Measurements from ENCODE around the gene CCT4. TPM values are rescaled to one million over a fixed set of nuclear protein-coding genes. Genes with fewer than 3 reads are reported as not detected.
"Not testable (repeated sequence)": the region's sequence is repeated elsewhere in the genome, so short reads cannot be mapped to it uniquely, and the experiment has no call there.

CCT4 gene, protein sequence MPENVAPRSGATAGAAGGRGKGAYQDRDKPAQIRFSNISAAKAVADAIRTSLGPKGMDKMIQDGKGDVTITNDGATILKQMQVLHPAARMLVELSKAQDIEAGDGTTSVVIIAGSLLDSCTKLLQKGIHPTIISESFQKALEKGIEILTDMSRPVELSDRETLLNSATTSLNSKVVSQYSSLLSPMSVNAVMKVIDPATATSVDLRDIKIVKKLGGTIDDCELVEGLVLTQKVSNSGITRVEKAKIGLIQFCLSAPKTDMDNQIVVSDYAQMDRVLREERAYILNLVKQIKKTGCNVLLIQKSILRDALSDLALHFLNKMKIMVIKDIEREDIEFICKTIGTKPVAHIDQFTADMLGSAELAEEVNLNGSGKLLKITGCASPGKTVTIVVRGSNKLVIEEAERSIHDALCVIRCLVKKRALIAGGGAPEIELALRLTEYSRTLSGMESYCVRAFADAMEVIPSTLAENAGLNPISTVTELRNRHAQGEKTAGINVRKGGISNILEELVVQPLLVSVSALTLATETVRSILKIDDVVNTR
- total RNA-seq = 114 TPM

DNA sequence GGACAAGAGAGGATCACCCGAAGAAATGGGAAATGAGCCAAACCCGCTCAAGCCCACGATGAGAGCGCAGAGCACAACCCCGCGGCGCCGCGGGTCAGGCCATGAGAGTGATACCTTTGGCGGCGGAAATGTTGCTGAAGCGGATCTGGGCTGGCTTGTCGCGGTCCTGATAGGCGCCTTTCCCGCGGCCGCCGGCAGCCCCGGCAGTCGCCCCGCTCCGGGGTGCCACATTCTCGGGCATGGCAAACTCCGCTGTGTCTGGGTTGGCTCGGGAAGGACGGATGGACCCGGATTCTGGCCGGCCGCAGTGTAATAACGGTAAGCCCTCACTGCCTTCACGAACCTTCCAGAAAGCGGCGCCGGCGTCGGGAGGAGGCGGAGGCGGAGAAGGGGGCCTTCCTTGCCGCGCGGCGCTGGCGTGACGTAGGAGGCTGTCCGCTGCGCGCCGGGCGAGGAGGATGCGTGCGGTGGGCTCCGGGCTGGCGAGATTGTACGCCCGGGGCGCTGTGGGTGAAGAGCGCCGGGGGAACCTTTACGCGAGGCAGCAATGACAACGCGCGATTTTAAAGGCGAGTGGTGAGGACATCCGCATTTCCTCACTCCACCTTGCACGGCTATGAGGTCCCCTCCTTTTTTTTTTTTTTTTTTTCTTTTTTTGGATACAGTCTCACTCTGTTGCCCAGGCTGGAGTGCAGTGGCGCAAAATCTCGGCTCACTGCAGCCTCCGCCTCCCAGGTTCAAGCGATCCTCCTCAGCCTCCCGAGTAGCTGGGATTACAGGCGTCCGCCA is at the start of gene CCT4:
CCT4 (minus strand) TSS at position 390 of the 789 bp plus-strand sequence; CDS start at position 241, 149 bp downstream.
- peak; percentile 91 for DNase-seq (ENCODE audit: low spot score)

DNA sequence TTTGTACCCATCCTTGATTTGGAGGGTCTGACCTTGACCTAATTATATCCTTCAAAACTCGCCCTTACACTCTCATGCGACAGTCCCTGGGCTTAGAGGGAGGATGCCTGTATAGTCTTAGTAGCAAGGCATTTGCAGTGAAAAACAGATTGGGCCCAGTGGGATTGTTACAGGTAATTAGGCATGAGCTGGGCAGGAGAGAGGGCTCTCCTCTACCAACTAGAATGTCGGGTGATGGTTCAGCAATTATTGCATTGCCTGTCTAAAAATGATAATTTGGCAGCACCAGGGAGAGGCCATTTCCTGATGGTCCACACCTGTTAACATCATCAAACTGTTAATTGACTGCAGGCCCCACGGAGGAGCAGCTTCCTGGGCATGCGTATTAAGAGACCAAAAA is 49.4 kb upstream of the CCT4 start:
- DNase-seq (ENCODE audit: low spot score) = no peak

DNA sequence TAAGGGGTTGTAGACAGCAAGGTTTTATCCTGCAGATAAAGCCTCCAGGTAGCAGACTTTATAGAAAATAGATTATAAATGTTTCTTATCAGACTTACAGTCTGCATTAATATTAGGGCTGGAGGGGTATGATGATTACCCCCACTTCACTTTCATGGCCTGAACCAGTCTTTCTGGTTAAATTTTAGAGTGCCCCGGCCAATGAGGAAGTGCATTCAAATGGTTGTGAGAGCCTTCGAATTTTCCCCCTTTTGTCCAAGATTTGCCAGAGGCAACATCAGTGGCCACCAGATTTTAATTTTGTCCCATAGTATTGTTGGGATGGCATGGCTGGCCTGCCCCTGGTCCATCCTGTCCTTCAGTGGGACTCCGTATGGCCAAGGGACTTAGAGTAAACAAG is 48.6 kb upstream of the CCT4 start:
- DNase-seq (ENCODE audit: low spot score) = no peak

DNA sequence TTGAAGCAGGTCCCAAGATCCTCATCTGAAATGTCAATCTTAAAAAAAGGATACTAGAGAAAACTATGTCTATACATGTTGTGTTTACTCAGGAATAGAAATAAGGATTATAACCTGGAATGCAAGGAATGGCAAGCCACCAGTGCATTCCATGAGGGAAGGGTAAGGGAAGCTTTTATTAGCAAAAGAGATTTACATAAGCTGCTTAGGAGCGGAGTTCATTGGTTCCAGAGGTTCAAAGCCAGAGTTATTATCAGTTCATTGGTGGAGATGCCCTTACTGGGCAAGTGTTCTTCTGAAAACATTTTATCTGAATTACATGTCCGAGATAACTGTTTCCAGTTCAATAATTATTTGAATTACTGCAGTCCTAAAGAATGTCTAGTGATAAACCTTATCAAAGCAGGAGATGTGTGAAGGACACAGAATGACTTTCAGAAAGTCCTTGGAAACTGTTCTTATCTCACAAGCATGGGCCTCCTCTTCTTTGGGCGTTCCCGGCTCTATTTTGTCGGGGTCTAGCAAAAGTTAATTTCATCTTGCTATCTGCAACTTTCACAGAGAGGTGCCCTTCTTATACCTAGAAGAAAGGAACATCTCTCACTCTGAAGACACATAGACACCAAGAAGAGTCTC is 40.5 kb upstream of the CCT4 start:
- no peak for DNase-seq (ENCODE audit: low spot score)

DNA sequence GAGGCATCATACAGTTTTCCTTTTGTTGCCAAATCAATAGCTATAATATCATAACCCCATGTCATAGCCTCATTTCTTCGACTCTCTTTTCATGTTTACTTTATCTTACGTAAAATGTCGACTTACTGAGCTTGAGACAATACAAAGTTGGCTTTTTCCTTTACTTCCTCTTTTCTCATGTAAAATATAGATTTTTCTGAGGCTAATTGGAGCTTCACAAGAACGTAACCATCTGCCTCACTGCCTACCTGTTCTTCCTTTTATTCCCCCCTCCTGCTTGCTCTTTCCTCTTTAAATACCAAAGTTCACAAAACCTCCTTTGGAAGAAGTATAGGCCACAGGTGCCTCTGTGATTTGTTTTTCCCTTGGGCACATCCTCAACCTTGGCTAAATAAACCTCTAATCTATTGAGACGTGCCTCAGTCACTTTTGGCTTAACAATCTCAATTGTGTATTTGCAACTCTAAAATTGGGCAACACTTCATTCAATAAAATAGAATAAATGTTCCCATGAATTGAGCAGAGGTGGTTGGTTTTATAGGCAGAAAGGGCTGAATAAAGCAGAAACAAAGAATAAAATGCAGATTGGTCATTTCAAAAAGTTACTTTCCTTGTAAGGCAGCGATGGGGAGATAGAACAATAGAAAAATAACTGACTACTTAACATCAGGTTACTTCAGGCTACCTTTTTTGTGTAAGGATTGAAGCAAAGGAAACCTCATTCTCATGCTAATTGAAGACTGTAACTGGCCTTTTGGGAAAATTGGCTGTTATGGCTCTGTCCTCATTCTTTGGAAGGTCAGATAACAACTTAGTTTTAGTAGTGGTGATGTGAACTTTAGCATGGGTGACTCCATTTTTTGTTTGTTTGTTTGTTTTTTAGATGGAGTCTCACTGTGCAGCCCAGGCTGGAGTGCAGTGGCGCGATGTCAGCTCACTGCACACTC is 38.3 kb upstream of the CCT4 start:
- DNase-seq (ENCODE audit: low spot score) = no peak

DNA sequence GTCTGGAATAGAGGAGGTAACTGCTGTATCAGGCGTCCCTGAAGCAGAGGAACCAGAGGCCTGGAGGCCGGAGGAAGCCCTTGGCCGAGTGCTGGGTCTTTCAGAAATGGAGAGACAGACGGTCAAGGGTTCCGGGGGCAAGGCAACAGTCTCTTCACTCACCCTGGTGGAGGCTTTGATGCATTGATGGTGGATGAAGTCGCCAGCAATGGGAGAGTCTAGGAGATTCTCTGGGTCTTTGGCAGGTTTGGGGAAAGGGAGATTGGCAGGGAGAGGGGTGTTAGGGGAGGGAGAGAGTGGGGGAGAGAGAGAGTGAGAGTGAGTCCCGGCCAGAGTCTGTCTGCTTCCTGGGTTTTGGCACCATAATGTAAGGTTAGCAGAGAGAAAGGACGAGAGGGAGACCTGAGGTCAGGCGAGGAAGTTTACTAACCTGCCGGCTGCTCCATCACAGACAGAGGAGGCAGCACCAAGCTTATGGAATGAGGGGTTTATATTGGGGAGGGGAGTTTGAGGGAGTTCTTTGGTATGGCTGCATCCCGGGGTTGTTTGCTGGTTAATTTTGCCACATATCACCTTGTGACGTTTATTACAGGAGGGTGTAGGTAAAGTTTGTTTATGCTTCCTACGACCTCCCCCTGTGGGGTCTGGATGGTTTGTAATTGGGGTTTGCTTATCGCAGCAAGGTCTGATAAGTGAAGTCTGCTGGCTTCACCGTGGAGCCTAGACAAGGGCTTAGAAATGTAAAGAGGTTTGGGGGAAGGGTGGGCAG is 36.6 kb upstream of the CCT4 start:
- no peak for DNase-seq (ENCODE audit: low spot score)

DNA sequence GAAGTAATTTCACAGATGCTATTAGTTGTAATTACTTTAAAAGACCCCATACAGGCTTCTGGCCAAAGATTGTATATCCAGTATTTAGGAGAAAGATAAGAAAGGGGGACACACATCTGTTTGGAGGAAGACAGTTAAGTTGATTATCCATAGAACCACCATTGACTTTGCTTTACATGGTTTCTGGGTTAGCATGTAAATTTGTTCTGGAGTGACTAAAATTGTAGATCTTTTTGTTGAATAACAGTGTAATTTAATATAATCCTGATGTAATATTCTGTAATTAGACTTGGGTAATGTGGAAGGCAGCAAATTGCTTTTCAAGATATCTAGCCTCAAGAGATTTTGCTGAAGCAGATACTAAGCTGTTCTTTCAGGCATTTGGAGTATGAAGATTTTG is 34.3 kb upstream of the CCT4 start:
- no peak for DNase-seq (ENCODE audit: low spot score)

DNA sequence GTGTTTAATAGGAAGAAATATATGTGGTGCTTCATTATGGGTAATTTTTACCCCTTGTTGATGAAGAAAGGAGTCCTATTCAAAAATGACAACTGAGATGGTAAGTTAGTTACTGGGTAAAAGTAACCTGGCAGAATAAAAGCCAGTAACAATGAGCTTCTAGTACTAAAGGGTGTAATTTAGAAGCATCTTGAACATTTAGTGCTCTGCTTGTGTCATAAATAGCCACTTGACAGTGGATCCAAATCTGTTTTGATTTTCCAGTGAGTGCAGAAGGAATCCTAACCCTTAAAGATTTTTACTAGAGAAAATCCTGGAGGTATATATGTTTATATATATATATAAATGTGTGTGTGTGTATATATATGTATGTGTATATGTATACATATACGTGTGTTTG is 32.1 kb upstream of the CCT4 start:
- DNase-seq (ENCODE audit: low spot score) = no peak

DNA sequence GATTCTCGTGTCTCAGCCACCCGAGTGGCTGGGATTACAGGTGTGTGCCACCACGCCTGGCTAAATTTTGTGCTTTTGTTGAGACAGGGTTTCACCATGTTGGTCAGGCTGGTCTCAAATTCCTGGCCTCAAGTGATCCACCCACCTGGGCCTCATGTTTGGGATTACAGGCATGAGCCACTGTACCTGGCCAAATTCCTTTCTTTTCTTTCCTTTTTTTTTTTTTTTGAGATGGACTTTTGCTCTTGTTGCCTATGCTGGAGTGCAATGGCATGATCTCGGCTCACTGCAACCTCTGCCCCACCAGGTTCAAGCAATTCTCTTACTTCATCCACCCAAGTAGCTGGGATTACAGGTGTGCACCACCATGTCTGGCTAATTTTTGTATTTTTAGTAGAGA is 26.3 kb upstream of the CCT4 start:
- not testable (repeated sequence) for DNase-seq (ENCODE audit: low spot score)

DNA sequence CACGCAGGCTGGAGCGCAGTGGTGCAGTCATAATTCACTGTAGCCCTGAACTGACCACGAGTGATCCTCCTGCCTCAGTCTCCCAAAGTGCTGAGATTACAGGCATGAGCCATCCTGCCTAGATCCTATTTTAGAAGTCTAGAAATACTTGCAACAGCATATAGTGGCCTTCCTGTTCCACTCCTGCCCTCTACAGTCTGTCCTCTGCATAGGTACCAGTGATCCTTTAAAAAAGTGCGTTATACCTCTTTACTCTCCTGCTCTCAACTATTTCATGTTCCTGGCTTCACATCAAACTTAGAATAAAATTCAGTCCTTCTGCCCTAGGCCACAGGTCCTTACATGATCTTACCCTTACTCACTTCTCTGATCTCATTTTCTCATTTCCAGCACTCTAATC is 23.1 kb upstream of the CCT4 start:
- DNase-seq (ENCODE audit: low spot score) = no peak

DNA sequence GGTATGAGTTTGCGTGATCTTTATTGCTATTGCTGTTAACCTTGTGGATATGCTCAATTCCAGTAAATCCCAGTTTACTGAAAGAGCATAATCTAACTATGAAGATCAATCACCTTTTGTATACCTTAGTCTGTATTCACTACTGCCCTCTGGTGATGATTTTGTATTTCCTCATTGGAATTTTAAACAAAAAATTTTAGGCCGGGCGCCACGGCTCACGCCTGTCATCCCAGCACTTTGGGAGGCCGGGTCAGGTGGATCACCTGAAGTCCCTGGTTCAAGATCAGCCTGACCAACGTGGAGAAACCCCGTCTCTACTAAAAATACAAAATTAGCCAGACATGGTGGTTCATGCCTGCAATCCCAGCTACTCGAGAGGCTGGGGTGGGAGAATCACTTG is 22.1 kb upstream of the CCT4 start:
- DNase-seq (ENCODE audit: low spot score) = no peak

DNA sequence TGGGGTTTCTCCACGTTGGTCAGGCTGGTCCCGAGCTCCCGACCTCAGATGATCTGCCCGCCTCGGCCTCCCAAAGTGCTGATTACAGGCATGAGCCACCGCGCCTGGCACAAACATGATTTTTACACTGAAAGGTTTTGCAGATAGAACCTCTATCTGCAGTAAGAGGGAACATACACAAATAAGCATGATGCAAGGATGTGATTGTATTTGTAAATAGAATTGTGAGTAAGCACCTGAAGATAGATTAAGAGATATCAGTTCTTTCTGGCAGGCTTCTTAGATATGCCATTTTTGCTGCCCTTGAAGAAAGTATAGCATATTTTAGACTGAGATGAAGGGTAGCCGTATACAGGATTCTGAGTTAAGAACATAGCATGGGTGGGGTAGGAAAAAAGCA is 20.7 kb upstream of the CCT4 start:
- no peak for DNase-seq (ENCODE audit: low spot score)

DNA sequence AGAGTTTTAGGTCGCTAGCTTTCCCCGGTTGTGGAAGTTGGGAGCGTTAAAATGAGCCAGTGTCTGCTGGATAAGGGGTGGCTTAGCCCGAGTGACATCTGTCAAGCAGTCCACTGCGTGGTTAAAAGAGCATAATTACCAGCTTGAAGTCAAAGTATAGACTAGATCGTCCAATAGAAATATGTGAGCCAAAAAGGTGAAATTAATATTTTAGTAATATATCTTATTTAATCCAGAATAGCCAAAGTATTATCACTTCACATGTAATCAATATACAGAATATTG is 17.7 kb upstream of the CCT4 start:
- no peak for DNase-seq (ENCODE audit: low spot score)

DNA sequence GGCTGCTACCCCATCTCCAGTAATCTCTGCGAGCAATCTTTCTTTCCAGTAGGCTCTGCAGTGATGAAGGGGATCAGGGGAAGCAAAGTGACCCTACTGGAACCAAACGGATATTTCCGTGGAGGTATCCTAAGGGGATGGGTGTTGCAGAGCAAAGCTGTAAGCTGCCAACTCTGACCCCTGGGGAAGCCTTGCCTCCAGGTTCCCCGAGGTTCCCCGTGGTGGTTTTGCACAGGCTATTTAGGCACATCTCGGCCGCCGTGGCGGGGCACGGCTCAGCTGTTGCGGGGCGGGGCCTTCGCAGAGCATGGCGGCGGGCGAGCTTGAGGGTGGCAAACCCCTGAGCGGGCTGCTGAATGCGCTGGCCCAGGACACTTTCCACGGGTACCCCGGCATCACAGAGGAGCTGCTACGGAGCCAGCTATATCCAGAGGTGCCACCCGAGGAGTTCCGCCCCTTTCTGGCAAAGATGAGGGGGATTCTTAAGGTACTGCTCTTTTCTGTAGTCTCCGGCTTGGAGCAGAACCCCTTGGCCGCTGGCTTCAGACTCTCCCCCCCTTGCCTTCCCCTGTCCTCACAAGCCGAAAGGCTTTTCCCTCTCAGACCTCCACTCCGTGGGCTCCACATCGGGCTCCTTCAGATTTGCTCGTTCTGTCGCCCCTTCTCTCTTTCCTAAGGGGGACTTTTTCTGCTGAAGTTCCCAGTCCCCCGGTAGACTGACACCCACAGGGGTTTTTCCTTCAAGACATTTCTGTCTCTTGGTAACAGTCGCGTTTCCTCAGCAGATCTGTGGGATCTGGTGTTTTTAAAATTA is 17.1 kb upstream of the CCT4 start, which contains the start of gene COMMD1:
COMMD1 (plus strand) TSS at position 303 of the 814 bp plus-strand sequence; CDS start at position 308, 5 bp downstream.
- peak; percentile 82 for DNase-seq (ENCODE audit: low spot score)

DNA sequence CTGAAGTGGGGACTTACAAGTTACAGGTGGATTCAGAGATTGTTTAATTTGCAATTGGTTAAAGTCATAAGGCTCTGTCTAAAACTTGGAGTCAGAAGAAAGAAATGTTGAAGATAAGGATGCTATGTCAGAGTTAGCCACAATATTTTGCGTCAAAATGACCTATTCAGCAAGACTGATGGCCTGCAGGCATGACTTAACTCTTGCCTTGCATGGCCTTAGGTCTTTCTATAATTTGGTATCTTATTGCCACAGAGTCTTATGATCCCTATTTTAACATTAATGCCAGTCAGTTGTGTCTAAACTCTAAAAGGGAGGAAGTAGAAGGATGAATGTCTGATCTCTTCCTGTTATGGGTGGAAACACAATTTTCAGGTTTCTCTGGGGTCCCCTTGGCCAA is 11.8 kb upstream of the CCT4 start:
- no peak for DNase-seq (ENCODE audit: low spot score)

DNA sequence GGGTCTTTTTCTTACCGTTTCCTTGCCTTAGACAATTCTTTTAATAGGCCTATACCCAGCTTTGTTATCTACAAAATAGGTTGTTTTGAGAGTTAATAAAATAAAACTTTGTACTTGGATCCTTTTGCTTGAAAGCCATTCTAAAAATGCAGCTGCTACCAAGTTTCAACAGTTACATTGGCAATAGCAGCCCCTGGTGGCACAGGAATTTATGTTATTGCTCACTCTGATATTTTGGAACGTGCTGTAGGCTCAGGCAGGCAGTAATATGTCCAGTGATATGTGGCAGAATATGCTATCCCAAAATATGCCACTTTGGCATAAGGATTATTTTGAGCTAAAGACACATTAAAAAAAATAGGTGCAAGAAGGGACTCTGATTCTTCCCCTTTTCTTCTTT is 10.4 kb upstream of the CCT4 start:
- no peak for DNase-seq (ENCODE audit: low spot score)

DNA sequence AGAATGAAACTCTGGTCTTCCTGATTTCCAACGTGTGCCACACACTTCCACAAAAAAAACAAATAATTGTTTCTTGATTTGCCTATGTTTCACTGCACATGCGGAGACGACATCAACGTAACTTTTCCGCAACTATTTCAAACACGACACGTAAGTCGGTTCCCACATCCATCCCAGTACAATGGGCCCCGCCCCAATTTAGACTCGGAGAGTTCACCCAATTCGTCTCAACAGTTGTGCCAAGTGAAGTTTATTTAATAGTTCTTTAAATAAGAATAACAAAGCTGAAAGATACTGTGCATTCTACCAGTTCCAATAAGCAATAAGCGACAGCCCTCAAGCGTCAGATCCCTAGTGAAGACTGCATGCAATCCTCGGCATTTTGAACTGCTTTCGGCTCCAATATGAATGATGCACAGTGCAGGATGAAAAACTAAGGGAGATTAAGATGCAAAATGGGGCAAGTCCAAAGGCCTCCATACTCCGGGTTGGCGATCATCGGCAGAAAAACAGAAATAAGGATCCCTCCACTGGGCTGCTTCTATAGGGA is 664 bp downstream of the CCT4 start:
- no peak for DNase-seq (ENCODE audit: low spot score)

DNA sequence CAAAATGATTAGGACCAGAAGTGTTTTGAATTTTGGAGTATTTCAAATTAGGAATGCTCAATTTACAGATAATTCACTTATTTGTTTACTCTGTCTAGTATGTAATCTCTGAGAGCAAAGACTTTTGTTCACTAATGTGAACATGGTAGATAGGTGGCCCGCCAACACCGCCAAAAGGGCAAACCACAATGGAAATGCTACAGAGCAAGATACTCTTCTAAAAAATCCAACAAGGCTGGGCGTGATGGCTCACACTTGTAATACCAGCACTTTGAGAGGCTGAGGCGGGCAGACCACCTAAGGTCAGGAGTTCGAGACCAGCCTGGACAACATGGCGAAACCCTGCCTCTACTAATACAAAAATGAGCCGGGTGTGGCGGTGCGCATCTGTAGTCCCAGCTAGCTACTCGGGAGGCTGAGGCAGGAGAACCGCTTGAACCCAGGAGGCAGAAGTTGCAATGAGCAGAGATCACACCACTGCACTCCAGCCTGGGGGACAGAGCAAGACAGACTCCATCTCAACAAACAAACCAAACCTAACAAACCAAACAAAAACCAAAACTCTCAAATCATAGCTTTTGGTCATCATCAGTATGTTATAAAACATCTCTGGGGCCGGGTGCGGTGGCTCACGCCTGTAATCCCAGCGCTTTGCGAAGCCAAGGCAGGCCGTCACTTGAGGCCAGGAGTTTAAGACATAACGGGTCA is 2.4 kb downstream of the CCT4 start:
- no peak for DNase-seq (ENCODE audit: low spot score)

DNA sequence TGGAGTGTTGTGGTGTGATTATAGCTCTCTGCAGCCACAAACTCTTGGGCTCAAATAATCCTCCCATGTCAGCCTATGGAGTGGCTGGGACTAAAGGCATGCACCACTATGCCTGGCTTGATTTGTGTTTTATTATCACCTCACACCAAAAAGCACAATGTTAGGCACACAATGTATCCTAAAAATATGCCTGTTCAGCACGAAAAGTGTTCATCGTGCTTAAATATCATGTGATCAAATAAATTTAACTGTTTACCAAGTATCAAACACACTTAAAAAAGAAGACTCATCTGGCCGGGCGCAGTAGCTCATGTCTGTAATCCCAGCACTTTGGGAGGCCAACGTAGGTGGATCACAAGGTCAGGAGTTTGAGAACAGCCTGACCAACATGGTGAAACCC is 5.6 kb downstream of the CCT4 start:
- DNase-seq (ENCODE audit: low spot score) = no peak

Data from mucosa of gallbladder (tissue), 1 donor.